Activated T-cell treated with anti-CD3 and anti-CD28 coated beads, Interleukin-2, amount 50 U/mL, for 72 hours (primary cell): Measurements from ENCODE around the gene TNFAIP8. TPM values are rescaled to one million over a fixed set of nuclear protein-coding genes. Genes with fewer than 3 reads are reported as not detected.

Source experiments
- ATAC-seq, 2 donors: fragments of 150-1000 bp; cut with Tn5 transposase; replicated peaks in 1 of 2; 2 replicates each; pipeline ENCODE4 v1.10.0; 2021; ENCODE audit warnings: moderate library complexity in 2 of 2, mild to moderate bottlenecking in 1 of 2
- DNase-seq, 2 donors: peaks; one replicate each; pipeline ENCODE4 v3.0.0; 2021 to 2022; ENCODE audit warnings: mixed read lengths in 1 of 2
- H3K27ac Mint-ChIP-seq: one replicate; pipeline ENCODE4 v1.8.0; 2022; ENCODE audit warnings: mild to moderate bottlenecking, moderate library complexity, mixed read lengths
- H3K27me3 Mint-ChIP-seq: one replicate; pipeline ENCODE4 v1.8.0; 2022; ENCODE audit warnings: low read depth, mixed read lengths
- H3K36me3 Mint-ChIP-seq, 2 donors: one replicate each; pipeline ENCODE4 v1.8.0; 2022; ENCODE audit warnings: mixed read lengths in 2 of 2, mild to moderate bottlenecking in 1 of 2; ENCODE audit not compliant: insufficient read depth in 2 of 2
- H3K4me1 Mint-ChIP-seq: one replicate; pipeline ENCODE4 v1.8.0; 2022; ENCODE audit warnings: low read depth, mixed read lengths
- H3K4me3 Mint-ChIP-seq, 2 donors: one replicate each; pipeline ENCODE4 v1.8.0; 2022; ENCODE audit warnings: mild to moderate bottlenecking in 2 of 2, mixed read lengths in 2 of 2, moderate library complexity in 2 of 2
- H3K9me3 Mint-ChIP-seq, 2 donors: one replicate each; pipeline ENCODE4 v1.8.0; 2022; ENCODE audit warnings: mixed read lengths in 2 of 2
- total RNA-seq, 2 donors: library from RNA; stranded (reverse); gene quantifications; one replicate each; pipeline ENCODE4 v1.2.3, GENCODE V29; 2022

The TNFAIP8 gene
- total RNA-seq, 2 donors from 2014 or later = 117 to 137 TPM

- Mint-ChIP-seq H3K9me3 (no peaks in the 10 kb centered on the region), H3K27me3 (no peaks in the 10 kb centered on the region), H3K36me3 (peaks cover 31 to 45% of the 10 kb centered on the region in 2 donors), H3K4me3 (peak overlapping the region; percentile 96 to 99), H3K27ac (peak overlapping the region; percentile 99), H3K4me1 (peaks cover 74% of the 10 kb centered on the region)
- DNase-seq (no peak), ATAC-seq (no peak)
Measured at GRCh38 chr5:119357808-119358529, 2.1 kb downstream of the TNFAIP8 start.

GRCh38 chr5:119358530-119358900 is 2.7 kb downstream of the TNFAIP8 start:
- no peaks in the 10 kb centered on the region for H3K9me3 Mint-ChIP-seq
- no peaks in the 10 kb centered on the region for H3K27me3 Mint-ChIP-seq
- ATAC-seq (no peak), DNase-seq (no peak)
- H3K4me3 Mint-ChIP-seq = peak overlapping the region; percentile 96 to 99
- H3K27ac Mint-ChIP-seq = peak overlapping the region; percentile 99
- peaks cover 31 to 45% of the 10 kb centered on the region in 2 donors for H3K36me3 Mint-ChIP-seq
- peaks cover 74% of the 10 kb centered on the region for H3K4me1 Mint-ChIP-seq

GRCh38 chr5:119358901-119359603 is 3.2 kb downstream of the TNFAIP8 start:
- no peaks in the 10 kb centered on the region for H3K9me3 Mint-ChIP-seq
- peak overlapping the region; percentile 96 to 99 for H3K4me3 Mint-ChIP-seq
- H3K36me3 Mint-ChIP-seq = peaks cover 31 to 47% of the 10 kb centered on the region in 2 donors
- ATAC-seq (no peak), DNase-seq (no peak)
- peak overlapping the region; percentile 99 for H3K27ac Mint-ChIP-seq
- H3K27me3 Mint-ChIP-seq = no peaks in the 10 kb centered on the region
- H3K4me1 Mint-ChIP-seq = peaks cover 74% of the 10 kb centered on the region

GRCh38 chr5:119359737-119360413 is 4.1 kb downstream of the TNFAIP8 start:
- H3K27me3 Mint-ChIP-seq = no peaks in the 10 kb centered on the region
- H3K9me3 Mint-ChIP-seq = no peaks in the 10 kb centered on the region
- peaks cover 73% of the 10 kb centered on the region for H3K4me1 Mint-ChIP-seq
- H3K27ac Mint-ChIP-seq = peak overlapping the region; percentile 99
- H3K4me3 Mint-ChIP-seq = peak overlapping the region; percentile 96 to 99
- H3K36me3 Mint-ChIP-seq = peaks cover 32 to 47% of the 10 kb centered on the region in 2 donors
- DNase-seq (no peak), ATAC-seq (no peak)

GRCh38 chr5:119360905-119361593 is 5.2 kb downstream of the TNFAIP8 start:
- Mint-ChIP-seq H3K4me3 (peak overlapping the region; percentile 96 to 99), H3K36me3 (peaks cover 33 to 53% of the 10 kb centered on the region in 2 donors), H3K9me3 (peaks cover 0 to 1% of the 10 kb centered on the region in 2 donors), H3K27me3 (no peaks in the 10 kb centered on the region), H3K27ac (peak overlapping the region; percentile 99), H3K4me1 (peaks cover 79% of the 10 kb centered on the region)
- ATAC-seq = no peak
- no peak for DNase-seq

GRCh38 chr5:119361594-119362125 is 5.8 kb downstream of the TNFAIP8 start:
- Mint-ChIP-seq H3K27me3 (no peaks in the 10 kb centered on the region), H3K9me3 (peaks cover 0 to 1% of the 10 kb centered on the region in 2 donors), H3K4me3 (peak overlapping the region; percentile 96 to 99), H3K27ac (peak overlapping the region; percentile 99), H3K4me1 (peaks cover 85% of the 10 kb centered on the region), H3K36me3 (peaks cover 34 to 49% of the 10 kb centered on the region in 2 donors)
- ATAC-seq (peak in 1 of 2 donors; percentile 10), DNase-seq (no peak)

- no peak for DNase-seq
- peaks cover 26 to 40% of the 10 kb centered on the region in 2 donors for H3K36me3 Mint-ChIP-seq
- H3K27me3 Mint-ChIP-seq = no peaks in the 10 kb centered on the region
- peak overlapping the region; percentile 96 to 99 for H3K4me3 Mint-ChIP-seq
- peaks cover 96% of the 10 kb centered on the region for H3K4me1 Mint-ChIP-seq
- no peak for ATAC-seq
- H3K9me3 Mint-ChIP-seq = peaks cover 0 to 1% of the 10 kb centered on the region in 2 donors
- peak overlapping the region; percentile 99 for H3K27ac Mint-ChIP-seq
Measured at GRCh38 chr5:119362714-119363113, 6.9 kb downstream of the TNFAIP8 start.

- ATAC-seq (no peak), DNase-seq (no peak)
- Mint-ChIP-seq H3K4me1 (peaks cover 98% of the 10 kb centered on the region), H3K27ac (peak overlapping the region; percentile 99), H3K4me3 (peak overlapping the region; percentile 96 to 99), H3K36me3 (peaks cover 23 to 43% of the 10 kb centered on the region in 2 donors), H3K9me3 (peaks cover 0 to 1% of the 10 kb centered on the region in 2 donors), H3K27me3 (no peaks in the 10 kb centered on the region)
Measured at GRCh38 chr5:119363271-119363670, 7.5 kb downstream of the TNFAIP8 start.

- DNase-seq (no peak), ATAC-seq (peak in 1 of 2 donors; percentile 6)
- H3K27ac Mint-ChIP-seq = peak overlapping the region; percentile 99
- peaks cover 0 to 1% of the 10 kb centered on the region in 2 donors for H3K9me3 Mint-ChIP-seq
- peak overlapping the region; percentile 96 to 99 for H3K4me3 Mint-ChIP-seq
- H3K4me1 Mint-ChIP-seq = peaks cover 98% of the 10 kb centered on the region
- H3K36me3 Mint-ChIP-seq = peaks cover 23 to 41% of the 10 kb centered on the region in 2 donors
- H3K27me3 Mint-ChIP-seq = no peaks in the 10 kb centered on the region
Measured at GRCh38 chr5:119363936-119364335, 8.1 kb downstream of the TNFAIP8 start.

- no peak for DNase-seq
- H3K9me3 Mint-ChIP-seq = peaks cover 0 to 1% of the 10 kb centered on the region in 2 donors
- H3K4me1 Mint-ChIP-seq = peaks cover 97% of the 10 kb centered on the region
- no peak for ATAC-seq
- peak overlapping the region; percentile 100 for H3K27ac Mint-ChIP-seq
- H3K36me3 Mint-ChIP-seq = peaks cover 20 to 40% of the 10 kb centered on the region in 2 donors
- H3K4me3 Mint-ChIP-seq = peak overlapping the region; percentile 81 to 91
- no peaks in the 10 kb centered on the region for H3K27me3 Mint-ChIP-seq
Measured at GRCh38 chr5:119365847-119366539, 10.2 kb downstream of the TNFAIP8 start.

- DNase-seq = no peak
- Mint-ChIP-seq H3K4me3 (peak overlapping the region; percentile 81 to 91), H3K27me3 (no peaks in the 10 kb centered on the region), H3K9me3 (peaks cover 0 to 1% of the 10 kb centered on the region in 2 donors), H3K4me1 (peaks cover 97% of the 10 kb centered on the region), H3K36me3 (peaks cover 22 to 42% of the 10 kb centered on the region in 2 donors), H3K27ac (peak overlapping the region; percentile 100)
- ATAC-seq = peak in 1 of 2 donors; percentile 23
Measured at GRCh38 chr5:119366540-119366881, 10.7 kb downstream of the TNFAIP8 start.
